ENCODE data around the gene TRPV5.

TRPV5 gene

GRCh38 chr7:142868188-142868985 is 65.2 kb downstream of the TRPV5 start:
- no peak for DNase-seq

GRCh38 chr7:142867398-142868187 is 66.0 kb downstream of the TRPV5 start:
- DNase-seq = no peak

GRCh38 chr7:142867097-142867378 is 66.5 kb downstream of the TRPV5 start:
- DNase-seq = no peak

- DNase-seq = no peak
These were observed 67.0 kb downstream of the TRPV5 start for GRCh38 chr7:142866361-142867096.

GRCh38 chr7:142865766-142866165 is 67.8 kb downstream of the TRPV5 start:
- DNase-seq = no peak

GRCh38 chr7:142864980-142865747 is 68.4 kb downstream of the TRPV5 start:
- DNase-seq = no peak

- DNase-seq = no peak
These were observed 69.5 kb downstream of the TRPV5 start for GRCh38 chr7:142863891-142864685.

GRCh38 chr7:142862786-142863400 is 70.7 kb downstream of the TRPV5 start:
- no peak for DNase-seq

- DNase-seq = no peak
These were observed 71.2 kb downstream of the TRPV5 start for GRCh38 chr7:142862351-142862750.

GRCh38 chr7:142860968-142861367 is 72.6 kb downstream of the TRPV5 start:
- no peak for DNase-seq

GRCh38 chr7:142859829-142860228 is 73.7 kb downstream of the TRPV5 start:
- DNase-seq = no peak

GRCh38 chr7:142859411-142859810 is 74.1 kb downstream of the TRPV5 start:
- no peak for DNase-seq

Measured in activated T-cell treated with anti-CD3 and anti-CD28 coated beads for 4 hours (primary cell).